Measurements from ENCODE around the gene NPHP4.
"Not testable (repeated sequence)": the region's sequence is repeated elsewhere in the genome, so short reads cannot be mapped to it uniquely, and the experiment has no call there.

The NPHP4 gene

GRCh38 chr1:5896706-5897660 is 95.2 kb downstream of the NPHP4 start:
- Histone ChIP-seq H3K4me1 (ENCODE audit: insufficient read depth, insufficient read length) (no peaks in the 10 kb centered on the region), H3K9me3 (ENCODE audit: insufficient read depth, low read length) (no peaks in the 10 kb centered on the region), H3K27me3 (ENCODE audit: insufficient read depth, insufficient read length) (no peaks in the 10 kb centered on the region), H3K36me3 (ENCODE audit: insufficient read depth, insufficient read length, low read length) (no peaks in the 10 kb centered on the region), H3K4me3 (ENCODE audit: insufficient read length, low read depth) (peak overlapping the region; percentile 15), H3K9ac (ENCODE audit: insufficient read length, low read depth) (peak overlapping the region; percentile 50)
- DNase-seq (ENCODE audit: low read depth, low spot score): peak; percentile 48
- TF ChIP-seq YY1 (IDR thresholded peaks at IDR 0.05; ENCODE audit: insufficient read depth, insufficient read length): no peak
- TF ChIP-seq SUZ12 (IDR thresholded peaks at IDR 0.05; ENCODE audit: extremely low read depth, insufficient read depth, insufficient read length): no peak
- no peak for TF ChIP-seq ZNF274 (IDR thresholded peaks at IDR 0.05; ENCODE audit: low read depth, low read length)

DNA sequence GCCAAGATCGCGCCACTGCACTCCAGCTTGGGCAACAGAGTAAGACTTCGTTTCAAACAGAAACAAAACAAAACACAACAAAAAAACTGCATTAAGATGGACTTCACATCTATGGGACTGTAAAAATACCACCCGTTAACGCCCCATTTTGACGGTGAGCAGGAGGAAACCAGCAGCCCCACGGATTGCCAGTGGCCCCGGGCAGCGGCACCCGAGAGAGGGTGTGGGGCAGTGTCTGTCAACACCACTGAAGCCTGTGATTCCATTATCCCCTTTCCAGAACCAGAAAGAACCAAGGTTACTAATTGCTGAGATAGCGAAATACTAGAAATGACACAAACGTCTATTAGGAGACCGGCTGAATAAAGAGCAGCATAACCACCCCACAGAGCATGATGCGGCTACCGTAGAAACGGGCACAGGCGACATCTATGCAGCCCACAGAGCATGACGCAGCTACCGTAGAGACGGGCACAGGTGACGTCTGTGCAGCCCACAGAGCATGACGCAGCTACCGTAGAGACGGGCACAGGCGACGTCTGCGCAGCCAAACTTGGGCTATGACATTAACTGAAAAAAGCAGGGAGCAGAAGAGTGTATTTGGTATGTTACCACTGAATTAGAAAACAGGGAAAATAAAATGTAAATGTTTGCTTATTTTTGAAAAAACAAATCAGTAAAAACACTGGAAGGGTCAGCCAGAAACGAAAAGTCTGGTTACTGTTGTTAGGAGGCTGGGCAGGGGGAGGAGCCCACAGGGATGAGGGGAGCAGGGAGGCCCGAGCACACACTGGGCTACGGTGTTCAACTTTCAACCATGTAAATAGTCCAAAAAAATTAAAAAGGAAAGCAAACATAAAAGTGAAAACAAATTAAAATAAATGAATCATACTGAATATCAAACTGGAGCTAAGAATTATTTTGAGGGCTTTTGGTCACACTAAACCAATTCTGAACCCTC is 96.5 kb downstream of the NPHP4 start:
- Histone ChIP-seq H3K27me3 (ENCODE audit: insufficient read depth, insufficient read length) (no peaks in the 10 kb centered on the region), H3K9ac (ENCODE audit: insufficient read length, low read depth) (peak overlapping the region; percentile 50), H3K4me1 (ENCODE audit: insufficient read depth, insufficient read length) (no peaks in the 10 kb centered on the region), H3K36me3 (ENCODE audit: insufficient read depth, insufficient read length, low read length) (no peaks in the 10 kb centered on the region), H3K9me3 (ENCODE audit: insufficient read depth, low read length) (no peaks in the 10 kb centered on the region), H3K4me3 (ENCODE audit: insufficient read length, low read depth) (peak overlapping the region; percentile 15)
- no peak for DNase-seq (ENCODE audit: low read depth, low spot score)
- TF ChIP-seq ZNF274 (IDR thresholded peaks at IDR 0.05; ENCODE audit: low read depth, low read length) (no peak), SUZ12 (IDR thresholded peaks at IDR 0.05; ENCODE audit: extremely low read depth, insufficient read depth, insufficient read length) (no peak), YY1 (IDR thresholded peaks at IDR 0.05; ENCODE audit: insufficient read depth, insufficient read length) (no peak)

- not testable (repeated sequence) for H3K4me3 ChIP-seq (ENCODE audit: insufficient read length, low read depth); H3K27me3 ChIP-seq (ENCODE audit: insufficient read depth, insufficient read length); DNase-seq (ENCODE audit: low read depth, low spot score); H3K9me3 ChIP-seq (ENCODE audit: insufficient read depth, low read length); H3K36me3 ChIP-seq (ENCODE audit: insufficient read depth, insufficient read length, low read length); H3K4me1 ChIP-seq (ENCODE audit: insufficient read depth, insufficient read length); H3K9ac ChIP-seq (ENCODE audit: insufficient read length, low read depth)
These were observed 98.4 kb downstream of the NPHP4 start for GRCh38 chr1:5893699-5894278.

DNA sequence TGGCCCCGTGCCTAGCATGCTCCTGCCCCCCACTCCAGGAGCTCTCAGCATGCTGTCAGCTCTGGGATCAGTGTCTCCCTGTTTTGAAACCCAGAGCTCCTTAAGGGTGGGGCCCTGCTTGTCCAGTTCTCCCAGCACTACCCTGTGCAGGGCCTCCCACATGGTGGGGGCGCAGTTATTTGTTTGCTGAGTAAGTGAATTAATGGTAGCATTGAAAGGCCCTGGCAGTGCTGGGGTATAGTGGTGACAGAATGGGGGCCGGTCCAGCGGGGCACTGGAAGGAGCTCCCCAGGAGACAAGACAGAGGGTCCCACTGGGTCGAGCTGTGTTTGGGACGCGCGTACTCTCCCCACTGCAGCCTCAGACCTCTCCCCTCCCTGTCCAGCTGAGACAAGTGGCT is 99.9 kb downstream of the NPHP4 start:
- H3K4me3 ChIP-seq (ENCODE audit: insufficient read length, low read depth): no peak overlapping the region
- TF ChIP-seq SUZ12 (IDR thresholded peaks at IDR 0.05; ENCODE audit: extremely low read depth, insufficient read depth, insufficient read length) (no peak), ZNF274 (IDR thresholded peaks at IDR 0.05; ENCODE audit: low read depth, low read length) (no peak), YY1 (IDR thresholded peaks at IDR 0.05; ENCODE audit: insufficient read depth, insufficient read length) (no peak)
- no peak for DNase-seq (ENCODE audit: low read depth, low spot score)
- no peak overlapping the region for H3K9ac ChIP-seq (ENCODE audit: insufficient read length, low read depth)
- H3K4me1 ChIP-seq (ENCODE audit: insufficient read depth, insufficient read length): no peaks in the 10 kb centered on the region
- H3K36me3 ChIP-seq (ENCODE audit: insufficient read depth, insufficient read length, low read length): no peaks in the 10 kb centered on the region
- no peaks in the 10 kb centered on the region for H3K9me3 ChIP-seq (ENCODE audit: insufficient read depth, low read length)
- no peaks in the 10 kb centered on the region for H3K27me3 ChIP-seq (ENCODE audit: insufficient read depth, insufficient read length)

DNA sequence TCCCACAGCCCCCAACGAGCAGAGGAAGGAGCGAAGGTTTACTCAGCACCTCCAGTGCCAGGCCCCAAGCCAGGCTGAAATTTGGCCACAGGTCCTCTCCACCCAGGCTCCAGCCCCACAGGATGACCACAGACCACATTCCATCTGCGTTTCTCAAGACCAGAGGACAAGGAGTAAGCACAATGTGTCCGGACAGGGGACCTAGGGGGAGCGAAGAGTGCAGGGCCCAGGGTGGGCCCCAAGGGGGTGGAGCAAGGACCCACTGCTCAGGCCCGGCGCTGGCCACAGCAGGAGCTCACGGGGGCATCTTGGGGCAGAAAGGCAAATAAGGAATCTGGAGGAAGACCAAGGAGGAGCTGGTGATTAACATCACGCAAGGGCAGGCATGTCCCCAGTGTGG is 100.5 kb downstream of the NPHP4 start:
- DNase-seq (ENCODE audit: low read depth, low spot score): no peak
- TF ChIP-seq YY1 (IDR thresholded peaks at IDR 0.05; ENCODE audit: insufficient read depth, insufficient read length) (no peak), ZNF274 (IDR thresholded peaks at IDR 0.05; ENCODE audit: low read depth, low read length) (no peak), SUZ12 (IDR thresholded peaks at IDR 0.05; ENCODE audit: extremely low read depth, insufficient read depth, insufficient read length) (no peak)
- Histone ChIP-seq H3K36me3 (ENCODE audit: insufficient read depth, insufficient read length, low read length) (no peaks in the 10 kb centered on the region), H3K4me3 (ENCODE audit: insufficient read length, low read depth) (no peak overlapping the region), H3K9me3 (ENCODE audit: insufficient read depth, low read length) (no peaks in the 10 kb centered on the region), H3K27me3 (ENCODE audit: insufficient read depth, insufficient read length) (no peaks in the 10 kb centered on the region), H3K9ac (ENCODE audit: insufficient read length, low read depth) (no peak overlapping the region), H3K4me1 (ENCODE audit: insufficient read depth, insufficient read length) (no peaks in the 10 kb centered on the region)

- Histone ChIP-seq H3K9me3 (ENCODE audit: insufficient read depth, low read length) (no peaks in the 10 kb centered on the region), H3K27me3 (ENCODE audit: insufficient read depth, insufficient read length) (no peaks in the 10 kb centered on the region), H3K9ac (ENCODE audit: insufficient read length, low read depth) (no peak overlapping the region), H3K36me3 (ENCODE audit: insufficient read depth, insufficient read length, low read length) (no peaks in the 10 kb centered on the region), H3K4me1 (ENCODE audit: insufficient read depth, insufficient read length) (no peaks in the 10 kb centered on the region), H3K4me3 (ENCODE audit: insufficient read length, low read depth) (no peak overlapping the region)
- DNase-seq (ENCODE audit: low read depth, low spot score): no peak
- TF ChIP-seq YY1 (IDR thresholded peaks at IDR 0.05; ENCODE audit: insufficient read depth, insufficient read length): no peak
- no peak for TF ChIP-seq ZNF274 (IDR thresholded peaks at IDR 0.05; ENCODE audit: low read depth, low read length)
- no peak for TF ChIP-seq SUZ12 (IDR thresholded peaks at IDR 0.05; ENCODE audit: extremely low read depth, insufficient read depth, insufficient read length)
These were observed 101.1 kb downstream of the NPHP4 start for GRCh38 chr1:5891137-5891536.
